Fibroblast of peridontal ligament (primary cell): ENCODE data around the gene GNAQ.
"Not testable (repeated sequence)": the region's sequence is repeated elsewhere in the genome, so short reads cannot be mapped to it uniquely, and the experiment has no call there.

Experiments used
- DNase-seq: peaks from one replicate; pipeline ENCODE4 v3.0.0-alpha.2; 2010; ENCODE audit errors: extremely low read depth

Gene GNAQ

GRCh38 chr9:77877976-77878375 is 153.6 kb downstream of the GNAQ start:
- peak; percentile 55 for DNase-seq

- DNase-seq = no peak
Measured at GRCh38 chr9:77876590-77876989, 155.0 kb downstream of the GNAQ start.

- no peak for DNase-seq
Measured at GRCh38 chr9:77876091-77876490, 155.5 kb downstream of the GNAQ start.

DNA sequence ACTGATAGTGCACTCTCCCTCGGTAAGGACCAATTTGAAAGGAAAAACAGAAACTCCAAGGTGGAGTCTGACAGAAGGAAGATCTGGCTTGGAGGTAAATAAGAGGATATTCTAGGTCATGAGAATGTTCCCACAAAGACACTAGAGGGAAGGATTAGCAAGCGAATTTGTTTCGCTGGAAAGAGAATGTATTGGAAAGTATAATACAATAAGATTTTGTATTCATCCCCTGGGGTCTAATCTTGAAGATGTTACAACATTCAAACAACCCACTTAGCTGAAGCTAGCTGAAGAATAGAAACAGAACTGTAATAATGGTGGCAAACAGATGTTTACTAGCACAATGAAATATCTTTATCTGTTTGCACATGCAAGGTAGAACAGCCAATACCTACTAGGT is 158.7 kb downstream of the GNAQ start:
- DNase-seq = peak; percentile 22

DNA sequence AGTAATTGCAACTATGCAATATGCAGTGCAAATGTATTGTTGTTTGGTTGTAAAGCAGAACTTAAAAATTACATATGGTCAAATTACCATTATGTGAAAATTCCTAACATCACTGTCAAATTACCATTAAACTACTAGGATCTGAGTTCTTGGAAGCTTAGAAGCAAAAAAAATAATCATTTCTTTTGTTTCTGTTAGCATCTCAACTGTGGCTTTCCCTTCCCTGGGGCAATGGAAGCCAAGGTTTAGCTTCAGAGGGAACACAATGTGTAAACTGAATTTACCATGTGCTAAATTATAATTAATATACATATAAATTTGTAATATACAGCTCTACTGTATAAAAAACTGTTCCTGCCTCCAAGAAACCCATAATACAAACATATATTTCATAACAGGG is 159.4 kb downstream of the GNAQ start:
- DNase-seq = no peak

DNA sequence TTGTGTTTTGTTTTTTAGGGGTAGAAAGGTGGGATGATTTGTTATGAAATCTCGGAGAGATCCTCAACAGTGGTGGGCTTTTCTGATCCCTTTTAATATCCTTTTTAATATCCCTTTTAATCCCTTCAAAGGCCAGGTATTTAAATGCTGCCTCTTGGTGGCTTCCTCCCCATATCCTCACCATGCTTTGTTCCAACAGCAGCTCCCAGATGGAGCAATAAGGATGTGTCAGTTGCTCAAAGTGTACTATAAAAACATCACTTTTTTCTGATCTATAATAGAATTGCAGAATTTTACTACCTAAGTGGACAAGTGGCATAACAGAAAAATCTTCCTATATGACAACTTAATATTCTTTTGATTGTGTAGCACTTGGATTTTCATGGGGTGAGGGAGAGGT is 160.1 kb downstream of the GNAQ start:
- DNase-seq = no peak

DNA sequence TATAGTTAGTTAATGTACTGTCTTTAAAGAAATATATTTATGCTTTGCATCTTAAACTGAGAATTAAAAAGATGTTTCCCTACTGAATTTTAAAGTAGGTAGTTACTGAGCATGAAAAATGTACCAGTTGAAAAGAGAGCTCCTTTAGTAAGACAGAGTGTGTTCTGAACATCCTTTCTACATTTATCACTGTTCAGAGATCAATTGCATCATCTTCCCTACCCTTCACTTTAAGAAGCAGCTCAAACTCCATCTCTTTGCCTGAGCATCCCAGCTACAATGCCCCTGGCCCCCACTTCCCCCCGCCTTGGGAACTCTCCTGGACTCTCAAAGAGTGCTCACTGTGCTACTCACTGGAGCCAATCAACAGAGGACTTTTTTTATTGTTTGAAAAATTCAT is 164.7 kb downstream of the GNAQ start:
- DNase-seq = no peak

DNA sequence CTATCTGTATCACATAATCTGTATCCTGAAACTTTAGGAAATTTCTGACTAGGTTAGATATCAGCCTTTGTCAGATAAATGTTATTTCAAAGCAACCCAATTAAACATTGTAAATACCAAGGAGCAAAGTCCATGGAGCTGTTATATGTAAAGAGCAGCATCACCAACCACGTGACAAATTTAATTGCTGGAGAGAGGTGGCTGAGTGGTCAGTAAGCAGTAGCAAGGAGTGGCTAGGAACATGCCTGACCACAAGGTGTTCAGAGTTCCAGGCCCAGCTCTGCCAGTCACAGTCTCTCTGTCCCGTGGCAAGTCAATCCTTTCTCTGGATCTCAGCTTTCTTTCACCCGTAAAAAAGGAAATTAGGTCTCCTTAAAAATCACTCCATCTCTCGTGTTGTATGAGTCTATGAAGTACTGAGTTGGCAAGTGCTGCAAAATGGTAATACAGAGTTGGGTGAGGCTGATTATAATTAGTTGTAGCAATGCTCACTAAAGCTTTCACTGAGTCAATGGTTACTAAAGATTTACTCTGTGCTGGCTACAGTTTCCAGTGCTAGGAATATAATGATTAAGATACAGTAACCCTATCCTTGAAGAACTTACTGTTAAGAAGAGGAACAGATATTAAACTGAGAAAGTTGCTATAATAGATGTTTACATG is 166.1 kb downstream of the GNAQ start:
- no peak for DNase-seq

DNA sequence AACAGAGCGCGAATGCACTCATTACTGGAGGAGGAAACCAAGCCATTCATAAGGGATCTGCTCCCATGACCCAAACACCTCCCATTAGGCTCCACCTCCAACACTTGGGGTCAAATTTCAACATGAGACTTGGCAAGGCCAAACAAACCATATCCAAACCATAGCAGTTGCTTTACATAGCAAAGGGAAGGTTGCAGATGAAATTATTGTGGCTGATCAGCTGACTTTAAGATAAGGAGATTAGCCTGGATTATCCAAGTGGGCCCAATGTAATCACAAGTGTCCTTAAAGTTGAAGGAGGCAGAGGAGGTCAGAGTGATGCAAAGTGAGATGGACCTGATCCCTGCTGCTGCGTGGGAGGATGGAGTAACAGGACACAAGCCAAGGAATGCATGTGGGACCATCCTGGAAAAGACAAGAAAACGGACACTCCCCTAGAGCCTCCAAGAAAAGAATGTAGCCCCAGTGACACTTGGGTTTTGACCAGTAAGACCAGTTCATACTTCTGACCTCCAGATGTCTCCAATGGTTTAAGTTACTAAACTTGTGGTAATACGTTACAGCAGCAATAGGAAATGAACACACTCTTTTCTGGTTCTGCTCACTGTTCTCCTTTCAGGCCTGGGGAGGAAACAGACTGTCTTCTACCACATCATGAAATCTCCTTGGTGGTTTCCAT is 167.3 kb downstream of the GNAQ start:
- peak; percentile 56 for DNase-seq

DNA sequence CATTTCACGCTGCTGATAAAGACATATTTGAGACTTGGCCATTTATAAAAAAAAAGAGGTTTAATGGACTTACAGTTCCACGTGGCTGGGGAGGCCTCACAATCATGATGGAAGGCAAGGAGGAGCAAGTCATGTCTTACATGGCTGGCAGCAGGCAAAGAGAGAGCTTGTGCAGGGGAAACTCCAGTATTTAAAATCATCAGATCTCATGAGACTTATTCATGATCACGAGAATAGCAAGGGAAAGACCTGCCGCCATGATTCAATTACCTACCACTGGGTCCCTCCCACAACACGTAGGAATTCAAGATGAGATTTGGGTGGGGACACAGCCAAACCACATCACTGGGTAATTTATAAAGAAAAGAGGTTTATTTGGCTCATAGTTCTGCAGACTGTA is 168.0 kb downstream of the GNAQ start:
- not testable (repeated sequence) for DNase-seq

DNA sequence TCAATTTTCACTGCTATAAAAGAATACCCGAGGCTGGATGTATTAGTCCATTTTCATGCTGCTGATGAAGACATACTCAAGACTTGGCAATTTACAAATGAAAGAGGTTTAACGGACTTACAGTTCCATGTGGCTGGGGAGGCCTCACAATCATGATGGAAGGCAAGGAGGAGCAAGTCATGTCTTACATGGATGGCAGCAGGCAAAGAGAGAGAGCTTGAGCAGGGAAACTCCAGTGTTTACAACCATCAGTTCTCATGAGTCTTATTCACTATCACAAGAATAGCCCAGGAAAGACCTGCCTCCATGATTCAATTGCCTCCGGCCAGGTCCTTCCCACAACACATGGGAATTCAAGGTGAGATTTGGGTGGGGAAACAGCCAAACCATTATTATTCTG is 170.7 kb downstream of the GNAQ start:
- DNase-seq = not testable (repeated sequence)

DNA sequence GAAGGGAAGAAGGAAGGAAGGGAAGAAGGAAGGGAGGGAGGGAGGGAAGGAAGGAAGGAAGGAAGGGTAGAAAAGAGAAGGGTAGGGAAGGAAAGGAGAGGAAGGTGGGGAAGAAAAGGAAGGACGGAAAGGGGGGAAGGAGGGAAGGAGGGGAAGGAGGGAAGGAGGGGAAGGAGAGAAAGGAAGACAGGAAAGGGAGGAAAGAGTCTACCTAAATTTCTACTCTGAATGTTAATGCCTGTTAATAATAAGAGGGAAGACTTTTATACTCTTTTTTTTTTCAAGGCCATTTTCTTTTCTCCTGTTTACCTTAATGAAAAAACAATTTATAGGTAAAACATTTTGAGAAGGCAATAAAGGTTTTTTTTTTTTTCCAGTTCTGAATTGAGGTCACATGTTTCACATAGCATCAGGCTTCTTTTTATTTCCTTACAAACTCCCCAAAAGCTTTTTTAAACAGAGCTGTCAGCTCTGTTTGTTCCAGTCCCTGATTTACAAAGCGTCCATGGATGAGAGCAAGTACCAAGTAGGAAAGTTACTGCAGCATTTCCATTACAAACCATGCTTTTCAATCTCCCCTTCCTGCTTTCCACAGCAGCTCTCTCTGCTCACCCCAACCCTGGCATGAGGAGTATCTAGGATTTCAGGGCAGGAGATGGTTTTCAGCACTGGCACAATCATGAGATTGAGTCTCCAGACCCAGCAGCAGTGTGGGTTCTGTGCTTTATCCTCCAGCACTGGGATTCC is 173.9 kb downstream of the GNAQ start:
- DNase-seq = no peak

DNA sequence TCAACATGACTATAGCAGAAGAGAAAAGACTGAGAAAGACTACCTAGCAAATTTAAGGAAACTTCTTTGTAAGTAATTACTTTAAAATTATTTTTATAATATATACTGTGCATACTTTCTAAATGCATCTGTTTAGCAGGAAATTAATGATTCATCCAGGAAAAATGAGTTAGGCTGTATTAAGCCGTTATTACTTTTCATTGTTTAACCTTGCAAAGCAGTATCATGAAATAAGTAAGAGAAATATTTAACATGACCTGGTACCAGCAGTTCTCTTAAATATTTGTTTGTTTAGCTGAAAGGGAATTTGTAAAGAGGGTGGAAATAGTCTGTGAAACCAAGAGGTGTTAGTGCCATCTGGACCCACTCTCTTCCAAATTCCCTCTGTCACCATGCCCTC is 175.0 kb downstream of the GNAQ start:
- DNase-seq = no peak

DNA sequence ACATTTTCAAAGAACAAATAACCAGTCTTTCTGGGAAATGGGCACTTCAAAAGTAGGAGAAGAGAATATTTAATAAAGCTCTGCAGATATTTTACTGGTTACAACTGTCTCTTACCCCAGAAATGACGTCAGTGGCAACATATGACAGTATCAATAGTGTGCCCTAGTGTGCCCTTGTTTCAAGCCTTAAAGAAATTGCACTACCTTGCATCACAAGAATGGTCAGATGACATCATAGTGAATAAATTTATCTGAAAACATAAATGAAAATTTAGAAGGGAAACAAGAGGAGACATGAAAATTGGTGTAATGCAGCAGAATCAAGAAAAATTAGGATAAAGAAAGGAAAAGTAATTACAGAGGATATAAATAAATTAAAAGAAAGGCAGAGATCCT is 176.7 kb downstream of the GNAQ start:
- DNase-seq = no peak

DNA sequence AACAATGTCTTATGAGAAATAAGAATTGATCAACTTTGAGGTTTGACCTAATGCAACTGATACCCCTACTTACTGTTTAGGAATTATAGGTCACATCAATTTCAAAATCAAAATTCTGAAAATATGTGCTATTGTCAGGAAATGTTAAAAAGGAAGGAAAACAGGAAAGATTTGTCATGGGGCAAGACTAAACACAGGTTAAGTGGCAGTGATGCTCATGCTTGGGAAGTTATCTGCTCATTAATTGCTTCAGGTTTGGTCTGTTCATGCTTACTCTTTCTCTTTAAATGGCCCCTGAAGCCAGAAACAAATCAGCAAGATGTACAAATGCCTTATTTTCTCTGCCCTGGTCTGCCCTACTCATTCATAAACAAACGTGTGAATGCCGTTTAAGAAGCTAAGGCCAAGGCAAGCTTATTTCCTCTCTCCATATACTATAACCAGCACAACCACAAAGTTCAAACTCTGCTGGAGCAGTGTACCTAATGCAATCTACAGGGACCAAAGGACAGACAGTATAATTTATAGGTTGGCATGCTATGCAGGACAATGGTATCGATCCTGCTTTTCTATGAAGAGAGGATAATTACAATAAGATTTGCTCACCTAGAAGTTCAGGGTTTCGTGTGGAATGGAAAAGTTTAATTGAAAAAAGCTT is 177.2 kb downstream of the GNAQ start:
- no peak for DNase-seq

- DNase-seq = no peak
Measured at GRCh38 chr9:77853716-77854115, 177.9 kb downstream of the GNAQ start.

DNA sequence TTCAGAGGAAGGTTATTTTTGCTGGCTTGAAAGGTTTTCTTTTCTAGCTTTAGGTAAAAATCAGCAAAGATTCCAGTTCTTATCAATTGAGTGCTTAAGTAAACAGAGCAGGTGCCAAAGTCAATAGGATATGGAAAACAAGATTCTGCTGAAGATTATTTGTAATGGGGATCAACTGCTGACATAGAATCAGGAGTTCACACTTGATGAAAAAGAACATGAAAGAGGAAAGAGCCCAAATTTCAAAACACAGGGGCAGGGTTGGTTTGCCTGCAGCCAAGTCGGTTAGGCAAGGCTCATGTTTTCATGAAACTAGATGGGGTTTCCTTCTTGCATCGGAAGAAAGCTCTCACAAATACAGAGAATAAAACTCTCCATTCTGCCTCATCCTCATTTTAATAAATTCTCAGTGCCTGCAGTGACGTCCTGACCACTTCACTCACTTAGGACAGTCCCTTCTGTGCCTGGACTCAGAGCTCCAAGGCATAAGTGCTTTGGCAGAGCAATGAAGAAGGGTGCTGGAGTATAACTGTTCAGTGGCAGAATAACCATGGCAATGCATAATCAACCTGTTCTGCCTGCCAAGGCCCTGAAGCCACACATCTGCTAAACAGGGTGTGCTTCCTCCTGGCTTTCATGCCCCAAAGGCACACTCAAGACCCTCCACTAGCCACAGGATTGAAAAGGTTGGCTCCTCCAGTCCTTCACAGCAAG is 179.6 kb downstream of the GNAQ start:
- DNase-seq = no peak

DNA sequence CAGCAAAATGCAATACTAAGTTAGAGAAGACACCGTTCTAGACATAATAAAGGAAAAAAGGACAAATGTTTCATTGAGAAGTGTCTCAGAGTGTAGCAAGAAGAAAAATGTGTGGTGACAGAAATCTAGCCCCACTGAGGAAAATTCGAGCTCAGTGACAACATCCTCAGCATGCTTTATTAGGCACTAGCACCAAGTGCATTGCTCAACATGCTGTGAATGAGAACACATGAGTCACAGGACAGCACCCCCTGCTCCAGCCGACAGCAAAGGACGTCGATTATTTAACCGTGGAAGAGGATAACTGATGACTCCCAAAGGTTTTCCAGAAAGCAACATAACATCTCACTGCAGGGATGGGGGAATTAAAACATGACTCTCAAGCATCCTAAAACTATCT is 182.7 kb downstream of the GNAQ start:
- peak; percentile 82 for DNase-seq

DNA sequence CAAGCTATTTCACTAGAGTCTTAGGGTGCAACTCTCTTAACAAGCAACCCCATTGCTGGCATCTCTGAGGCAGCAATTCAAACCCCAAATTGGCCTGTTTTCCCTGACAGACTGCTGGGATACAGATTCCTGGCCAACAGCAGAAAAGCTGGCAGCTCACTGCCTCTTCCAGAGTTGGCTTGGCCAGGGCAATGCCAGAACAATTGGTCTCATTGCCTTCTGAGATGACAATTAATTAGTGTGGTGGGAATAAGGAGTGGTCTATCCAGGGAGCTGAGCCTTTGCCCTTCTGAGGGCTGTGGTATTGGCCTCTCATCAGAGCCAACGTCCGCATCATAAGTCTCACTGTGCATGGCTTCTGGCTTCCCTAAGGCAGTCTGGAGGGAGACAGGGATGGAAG is 183.2 kb downstream of the GNAQ start:
- DNase-seq = no peak

DNA sequence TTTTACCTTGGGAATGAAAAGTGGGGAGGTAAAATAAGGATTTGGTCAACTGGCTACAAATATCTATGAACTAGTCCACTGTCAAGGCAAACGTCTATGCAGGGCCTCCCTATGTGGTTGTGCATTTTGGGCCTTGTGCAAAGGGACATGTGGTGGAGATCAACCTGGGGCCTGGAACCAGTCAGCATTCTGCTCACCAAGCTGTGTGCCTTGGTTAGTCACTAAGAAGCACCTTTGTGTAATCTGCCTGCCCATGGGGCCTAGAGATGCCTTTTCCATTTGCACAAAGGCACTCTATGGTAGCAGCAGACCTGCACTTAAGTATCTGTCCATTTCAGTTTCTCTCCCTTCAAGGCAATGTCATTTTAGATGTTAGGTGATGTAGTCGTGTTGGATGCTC is 184.0 kb downstream of the GNAQ start:
- DNase-seq = no peak

DNA sequence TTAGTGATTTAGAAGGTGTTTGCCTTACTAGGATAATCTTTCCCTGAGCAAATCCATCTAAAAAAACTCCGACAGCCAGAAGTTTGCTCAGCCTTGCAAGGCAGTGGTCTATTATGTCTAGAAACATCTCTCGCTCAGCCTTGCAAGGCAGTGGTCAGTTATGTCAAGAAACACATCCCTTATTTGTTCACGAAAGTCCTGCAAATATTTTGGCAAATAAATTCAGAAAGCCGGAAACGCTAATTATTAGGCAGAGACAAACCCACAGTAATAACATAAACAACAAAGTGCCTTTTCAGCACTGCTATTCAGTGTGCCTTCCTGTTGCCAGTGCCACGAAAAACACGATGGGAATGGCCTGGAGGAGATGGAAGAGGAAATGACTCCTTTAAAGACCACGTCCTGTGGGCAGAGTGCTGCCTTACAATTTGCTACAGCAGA is 184.5 kb downstream of the GNAQ start:
- DNase-seq = no peak

DNA sequence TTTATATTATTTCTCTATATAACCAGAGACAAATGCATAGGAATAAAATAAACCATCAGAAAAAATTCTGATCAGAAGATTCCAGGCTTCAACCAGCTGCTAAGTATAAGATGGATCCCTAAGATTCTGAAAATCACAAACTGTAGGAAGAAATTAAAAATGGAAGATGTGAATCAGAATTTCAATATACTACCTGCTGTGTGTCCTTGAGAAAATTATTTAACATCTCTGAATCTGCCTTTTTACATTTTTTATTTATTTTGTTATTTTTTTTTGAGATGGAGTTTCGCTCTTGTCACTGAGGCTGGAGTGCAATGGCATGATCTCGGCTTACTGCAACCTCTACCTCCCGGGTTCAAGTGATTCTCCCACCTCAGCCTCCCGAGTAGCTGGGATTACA is 187.2 kb downstream of the GNAQ start:
- no peak for DNase-seq
